HepG2 (cell line): ENCODE results near the gene SOX12. TPM values are rescaled to one million over a fixed set of nuclear protein-coding genes. Genes with fewer than 3 reads are reported as not detected.

Source experiments
- CAMTA2 ChIP-seq: sonication (generic); formaldehyde crosslinking; IDR thresholded peaks from 2 replicates; pipeline ENCODE4 v1.4.0; 2020; ENCODE audit warnings: mild to moderate bottlenecking, missing genetic modification reagents, borderline replicate concordance
- CBFB ChIP-seq: sonication (generic); formaldehyde crosslinking; IDR thresholded peaks from 2 replicates; pipeline ENCODE4 v1.4.0; 2020; ENCODE audit warnings: missing genetic modification reagents
- CENPT ChIP-seq: sonication (generic); formaldehyde crosslinking; IDR thresholded peaks from 2 replicates; pipeline ENCODE4 v1.8.0; 2022; ENCODE audit warnings: low read depth, mild to moderate bottlenecking, moderate library complexity, missing genetic modification reagents
- DR1 ChIP-seq: sonication (generic); formaldehyde crosslinking; IDR thresholded peaks from 2 replicates; pipeline ENCODE4 v1.8.0; 2021; ENCODE audit warnings: mild to moderate bottlenecking, missing genetic modification reagents, inconsistent platforms
- EED ChIP-seq: sonication (generic); formaldehyde crosslinking; IDR thresholded peaks from 2 replicates; pipeline ENCODE4 v1.5.0; 2020; ENCODE audit warnings: mild to moderate bottlenecking, missing genetic modification reagents
- JARID2 ChIP-seq: sonication (generic); formaldehyde crosslinking; IDR thresholded peaks from 2 replicates; pipeline ENCODE4 v1.8.1; 2023; ENCODE audit warnings: missing genetic modification reagents, inconsistent platforms; ENCODE audit not compliant: insufficient replicate concordance
- KDM1A ChIP-seq: IDR thresholded peaks from 2 replicates; pipeline ENCODE4 v1.6.1; 2016; ENCODE audit warnings: missing compliant biosample characterization
- KDM3A ChIP-seq: IDR thresholded peaks from 2 replicates; pipeline ENCODE4 v1.6.1; 2018; ENCODE audit warnings: low read depth, missing compliant biosample characterization
- KDM5B ChIP-seq: sonication (generic); formaldehyde crosslinking; IDR thresholded peaks from 2 replicates; pipeline ENCODE4 v1.4.0; 2020; ENCODE audit warnings: missing genetic modification reagents, mild to moderate bottlenecking, borderline replicate concordance
- MTF2 ChIP-seq: sonication (generic); formaldehyde crosslinking; IDR thresholded peaks from 2 replicates; pipeline ENCODE4 v1.5.0; 2020; ENCODE audit warnings: missing genetic modification reagents, borderline replicate concordance
- NFRKB ChIP-seq: fragments of 450-650 bp; IDR thresholded peaks from 2 replicates; pipeline ENCODE4 v1.6.1; 2017
- NFYB ChIP-seq: sonication (generic); formaldehyde crosslinking; IDR thresholded peaks from 2 replicates; pipeline ENCODE4 v1.4.0; 2020; ENCODE audit warnings: missing genetic modification reagents
- PCBP1 ChIP-seq: fragments of 200-400 bp; formaldehyde crosslinking; IDR thresholded peaks from 2 replicates; pipeline ENCODE4 v1.6.1; 2017; ENCODE audit warnings: mild to moderate bottlenecking, low read depth, low read length, borderline replicate concordance
- SMAD9 ChIP-seq: sonication (generic); formaldehyde crosslinking; IDR thresholded peaks from 2 replicates; pipeline ENCODE4 v1.5.1; 2020; ENCODE audit warnings: mild to moderate bottlenecking, missing genetic modification reagents
- YEATS2 ChIP-seq: sonication (generic); formaldehyde crosslinking; IDR thresholded peaks from 2 replicates; pipeline ENCODE4 v1.4.0; 2020; ENCODE audit warnings: missing genetic modification reagents, borderline replicate concordance
- ZNF3 ChIP-seq: IDR thresholded peaks from 2 replicates; pipeline ENCODE4 v1.7.0; 2017; ENCODE audit warnings: inconsistent platforms
- ZNF709 ChIP-seq: sonication (generic); formaldehyde crosslinking; IDR thresholded peaks from 2 replicates; pipeline ENCODE4 v1.5.0; 2020; ENCODE audit warnings: mild to moderate bottlenecking, missing genetic modification reagents
- ZNF720 ChIP-seq: sonication (generic); formaldehyde crosslinking; IDR thresholded peaks from 2 replicates; pipeline ENCODE4 v1.4.0; 2020; ENCODE audit warnings: missing genetic modification reagents
- ZSCAN22 ChIP-seq: sonication (generic); formaldehyde crosslinking; IDR thresholded peaks from 2 replicates; pipeline ENCODE4 v1.4.0; 2020; ENCODE audit warnings: mild to moderate bottlenecking, missing genetic modification reagents
- polyA plus RNA-seq, 8 experiments: library from polyadenylated mRNA; depleted of rRNA in 3 of 8; stranded (reverse) in 7 of 8; unstranded in 1 of 8; fragments of >200 nt; fragmentation: Illumina TruSeq in 4 of 8; extraction: Trizol in 4 of 8; gene quantifications; 2 replicates each; pipeline versions ENCODE4 v1.2.1 to v1.2.3, GENCODE V29; 2011 to 2016; ENCODE audit warnings: low read depth in 4 of 8, missing spikeins in 1 of 8, mixed read lengths in 1 of 8; ENCODE audit not compliant: insufficient read depth in 1 of 8
- total RNA-seq, 5 experiments: library from RNA; depleted of rRNA; stranded (reverse); fragments of >200 nt; fragmentation: Illumina TruSeq; extraction: Trizol; gene quantifications; 2 replicates each; pipeline ENCODE4 v1.2.3, GENCODE V29; 2016; ENCODE audit warnings: low read depth in 1 of 5
- TF ChIP-seq, protein P1 (sequence below): IDR thresholded peaks from 2 replicates; pipeline ENCODE4 v1.6.1; 2016; ENCODE audit warnings: mild to moderate bottlenecking, missing biosample characterization, missing genetic modification reagents
- TF ChIP-seq, protein P2 (sequence below), 2 experiments: sonication (generic) in 1 of 2; formaldehyde crosslinking in 1 of 2; IDR thresholded peaks; 2 replicates each; pipeline versions ENCODE4 v1.6.1 to v1.9.0; 2014 to 2022; ENCODE audit warnings: antibody characterized with exemption in 1 of 2, borderline replicate concordance in 1 of 2, inconsistent platforms in 1 of 2, low read depth in 1 of 2, missing genetic modification reagents in 1 of 2
- TF ChIP-seq, protein P3 (sequence below): IDR thresholded peaks from 2 replicates; pipeline ENCODE4 v1.6.1; 2012; ENCODE audit warnings: low read depth, low read length, improper control_type of control experiment

SOX12 gene
- total and polyA plus RNA-seq, 2 of the 13 experiments (the other 11 are each of a cell fraction or from before 2014, with no cell fraction given), result 10.0 to 18.7 TPM

DNA sequence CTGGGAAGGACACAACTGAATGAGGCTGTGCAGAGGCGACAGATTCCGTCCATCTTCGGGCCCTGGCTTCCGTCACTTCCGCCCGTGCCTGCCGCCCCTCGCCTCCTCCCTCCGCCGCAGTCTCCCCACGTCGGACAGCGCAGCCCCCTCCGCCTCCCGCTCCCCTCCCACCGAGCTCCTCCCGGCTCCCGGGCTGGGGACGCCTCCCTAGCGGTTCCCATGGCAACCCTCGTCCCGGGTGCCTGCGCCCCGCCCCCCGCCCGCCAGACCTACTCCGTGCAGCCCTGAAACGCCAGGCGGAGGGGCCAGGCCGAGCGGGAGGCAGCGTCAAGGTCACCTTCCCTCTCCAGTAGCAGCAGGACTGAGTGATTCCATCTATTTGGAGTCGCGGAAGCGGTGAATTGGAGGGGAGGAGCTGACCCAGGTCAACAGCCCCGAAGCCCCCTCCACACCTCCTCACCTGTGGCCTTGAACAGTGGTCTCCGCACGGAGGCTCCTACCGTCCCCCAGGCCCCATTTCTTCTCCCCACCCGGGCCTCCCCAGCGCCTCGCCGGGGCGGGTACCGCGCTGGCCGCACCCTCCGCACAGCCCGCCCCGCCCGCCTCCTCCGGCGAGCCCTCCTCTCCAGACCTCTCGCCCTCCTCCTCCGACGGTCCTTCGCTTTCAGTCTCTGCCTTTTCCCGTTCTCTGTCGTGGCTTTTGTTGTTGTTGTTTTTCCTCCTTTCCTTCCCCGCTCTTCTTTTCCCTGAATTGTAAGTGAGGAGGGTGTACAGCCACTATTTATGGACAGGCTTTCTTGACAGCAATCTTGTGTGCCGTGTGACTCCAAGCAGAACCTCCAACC lies 22.5 kb downstream of the SOX12 start (continued):
- TF ChIP-seq PCBP1, result peak; percentile 77
- TF ChIP-seq KDM1A (CRISPR knock-in tag), result peak; percentile 75; the same call in 1 of the 2 replicates
- TF ChIP-seq CAMTA2, result no peak
- TF ChIP-seq, protein P1, sequence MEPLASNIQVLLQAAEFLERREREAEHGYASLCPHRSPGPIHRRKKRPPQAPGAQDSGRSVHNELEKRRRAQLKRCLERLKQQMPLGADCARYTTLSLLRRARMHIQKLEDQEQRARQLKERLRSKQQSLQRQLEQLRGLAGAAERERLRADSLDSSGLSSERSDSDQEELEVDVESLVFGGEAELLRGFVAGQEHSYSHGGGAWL (CRISPR knock-in tag), result peak; percentile 81
- peak; percentile 46; the same call in 1 of the 2 replicates for TF ChIP-seq NFYB (CRISPR knock-in tag)
- TF ChIP-seq KDM3A (CRISPR knock-in tag), result peak; percentile 100
- no peak for TF ChIP-seq NFRKB
- peak; percentile 91; the same call in 1 of the 2 replicates for TF ChIP-seq MTF2
- TF ChIP-seq DR1 (CRISPR knock-in tag), result peak; percentile 86
- TF ChIP-seq EED, result peak; percentile 99
- TF ChIP-seq ZNF709 (CRISPR knock-in tag), result peak; percentile 87
- TF ChIP-seq CENPT (CRISPR knock-in tag), result no peak
- TF ChIP-seq, protein P2, sequence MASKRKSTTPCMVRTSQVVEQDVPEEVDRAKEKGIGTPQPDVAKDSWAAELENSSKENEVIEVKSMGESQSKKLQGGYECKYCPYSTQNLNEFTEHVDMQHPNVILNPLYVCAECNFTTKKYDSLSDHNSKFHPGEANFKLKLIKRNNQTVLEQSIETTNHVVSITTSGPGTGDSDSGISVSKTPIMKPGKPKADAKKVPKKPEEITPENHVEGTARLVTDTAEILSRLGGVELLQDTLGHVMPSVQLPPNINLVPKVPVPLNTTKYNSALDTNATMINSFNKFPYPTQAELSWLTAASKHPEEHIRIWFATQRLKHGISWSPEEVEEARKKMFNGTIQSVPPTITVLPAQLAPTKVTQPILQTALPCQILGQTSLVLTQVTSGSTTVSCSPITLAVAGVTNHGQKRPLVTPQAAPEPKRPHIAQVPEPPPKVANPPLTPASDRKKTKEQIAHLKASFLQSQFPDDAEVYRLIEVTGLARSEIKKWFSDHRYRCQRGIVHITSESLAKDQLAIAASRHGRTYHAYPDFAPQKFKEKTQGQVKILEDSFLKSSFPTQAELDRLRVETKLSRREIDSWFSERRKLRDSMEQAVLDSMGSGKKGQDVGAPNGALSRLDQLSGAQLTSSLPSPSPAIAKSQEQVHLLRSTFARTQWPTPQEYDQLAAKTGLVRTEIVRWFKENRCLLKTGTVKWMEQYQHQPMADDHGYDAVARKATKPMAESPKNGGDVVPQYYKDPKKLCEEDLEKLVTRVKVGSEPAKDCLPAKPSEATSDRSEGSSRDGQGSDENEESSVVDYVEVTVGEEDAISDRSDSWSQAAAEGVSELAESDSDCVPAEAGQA (IDR thresholded peaks at IDR 0.05; ENCODE audit: low read depth), result peak; percentile 67; the same call in 1 of the 2 replicates
- TF ChIP-seq, protein P2 (CRISPR knock-in tag; IDR thresholded peaks at IDR 0.05; ENCODE audit: borderline replicate concordance), result peak; percentile 80; the same call in 1 of the 2 replicates
- no peak for TF ChIP-seq ZNF720 (CRISPR knock-in tag)
- no peak for TF ChIP-seq SMAD9 (CRISPR knock-in tag)
- peak; percentile 96 for TF ChIP-seq KDM5B (CRISPR knock-in tag)
- TF ChIP-seq YEATS2 (CRISPR knock-in tag), result peak; percentile 88
- TF ChIP-seq ZNF3, result peak; percentile 15; the same call in 1 of the 2 replicates
- TF ChIP-seq, protein P3, sequence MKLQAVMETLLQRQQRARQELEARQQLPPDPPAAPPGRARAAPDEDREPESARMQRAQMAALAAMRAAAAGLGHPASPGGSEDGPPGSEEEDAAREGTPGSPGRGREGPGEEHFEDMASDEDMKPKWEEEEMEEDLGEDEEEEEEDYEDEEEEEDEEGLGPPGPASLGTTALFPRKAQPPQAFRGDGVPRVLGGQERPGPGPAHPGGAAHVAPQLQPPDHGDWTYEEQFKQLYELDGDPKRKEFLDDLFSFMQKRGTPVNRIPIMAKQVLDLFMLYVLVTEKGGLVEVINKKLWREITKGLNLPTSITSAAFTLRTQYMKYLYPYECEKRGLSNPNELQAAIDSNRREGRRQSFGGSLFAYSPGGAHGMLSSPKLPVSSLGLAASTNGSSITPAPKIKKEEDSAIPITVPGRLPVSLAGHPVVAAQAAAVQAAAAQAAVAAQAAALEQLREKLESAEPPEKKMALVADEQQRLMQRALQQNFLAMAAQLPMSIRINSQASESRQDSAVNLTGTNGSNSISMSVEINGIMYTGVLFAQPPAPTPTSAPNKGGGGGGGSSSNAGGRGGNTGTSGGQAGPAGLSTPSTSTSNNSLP, result no peak
- peak; percentile 82 for TF ChIP-seq JARID2 (CRISPR knock-in tag)
- peak; percentile 94; the same call in 1 of the 2 replicates for TF ChIP-seq CBFB (CRISPR knock-in tag)
- peak; percentile 75; the same call in 1 of the 2 replicates for TF ChIP-seq ZSCAN22
